Fibroblast of skin of left biceps (primary cell): ENCODE results near the gene TYMP.
"Not testable (repeated sequence)": the region's sequence is repeated elsewhere in the genome, so short reads cannot be mapped to it uniquely, and the experiment has no call there.

Experiments used
- DNase-seq, 2 experiments: peaks; one replicate each; pipeline ENCODE4 v3.0.0-alpha.2; 2013; ENCODE audit warnings: low read depth in 2 of 2

The TYMP gene

DNA sequence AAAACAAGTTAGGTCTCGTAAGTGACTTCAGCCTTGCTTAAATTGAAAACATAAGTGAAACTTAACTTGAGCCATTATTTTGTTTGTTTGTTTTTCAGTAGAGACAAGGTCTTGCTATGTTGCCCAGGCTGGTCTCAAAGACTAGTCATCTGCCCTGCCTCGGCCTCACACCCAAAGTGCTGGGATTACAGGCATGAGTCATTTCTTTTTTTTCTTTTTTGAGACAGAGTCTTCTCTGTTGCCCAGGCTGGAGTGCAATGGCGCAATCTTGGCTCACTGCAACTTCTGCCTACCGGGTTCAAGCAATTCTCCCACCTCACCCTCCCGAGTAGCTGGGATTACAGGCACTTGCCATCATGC, 11.8 kb upstream of the TYMP start:
- peak in 1 of 2 experiments; percentile 42 for DNase-seq

DNA sequence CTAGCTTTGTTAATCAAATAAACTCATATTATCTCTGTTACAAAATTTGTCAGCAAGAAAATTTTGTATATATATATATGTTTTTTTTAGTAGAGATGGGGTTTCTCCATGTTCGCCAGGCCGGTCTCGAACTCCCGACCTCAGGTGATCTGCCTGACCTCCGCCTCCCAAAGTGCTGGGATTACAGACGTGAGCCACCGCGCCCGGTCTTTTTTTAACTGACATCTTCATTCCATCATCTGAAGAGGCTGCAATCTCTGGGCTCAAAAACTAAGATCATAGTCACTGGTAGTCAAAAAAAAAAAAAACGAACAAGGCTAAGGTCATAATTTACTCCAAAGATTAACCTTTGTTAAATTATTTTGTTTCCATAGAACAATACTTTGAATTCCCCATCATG, 10.6 kb upstream of the TYMP start:
- no peak for DNase-seq

DNA sequence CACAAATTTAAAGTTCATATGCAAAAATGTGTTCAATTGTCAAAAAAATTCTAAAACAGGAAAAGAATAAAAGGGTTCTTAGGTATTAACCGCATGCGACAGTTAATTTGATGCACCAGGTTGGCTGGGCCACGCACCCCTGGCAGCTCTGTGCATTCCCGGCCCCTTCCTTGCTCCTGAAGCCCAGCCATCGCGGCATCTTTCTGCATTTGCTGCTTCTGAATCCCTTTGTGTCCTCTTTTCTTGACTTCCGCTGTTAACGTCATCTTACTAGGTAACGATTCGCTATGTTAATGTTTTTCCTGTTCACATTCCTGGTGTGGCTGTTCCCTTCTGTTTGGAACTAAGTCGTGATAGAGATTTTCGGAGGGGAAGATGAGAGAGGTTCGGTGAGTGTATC, 8.0 kb upstream of the TYMP start:
- no peak for DNase-seq

- no peak for DNase-seq
These were observed 6.4 kb upstream of the TYMP start for GRCh38 chr22:50536226-50536625.

DNA sequence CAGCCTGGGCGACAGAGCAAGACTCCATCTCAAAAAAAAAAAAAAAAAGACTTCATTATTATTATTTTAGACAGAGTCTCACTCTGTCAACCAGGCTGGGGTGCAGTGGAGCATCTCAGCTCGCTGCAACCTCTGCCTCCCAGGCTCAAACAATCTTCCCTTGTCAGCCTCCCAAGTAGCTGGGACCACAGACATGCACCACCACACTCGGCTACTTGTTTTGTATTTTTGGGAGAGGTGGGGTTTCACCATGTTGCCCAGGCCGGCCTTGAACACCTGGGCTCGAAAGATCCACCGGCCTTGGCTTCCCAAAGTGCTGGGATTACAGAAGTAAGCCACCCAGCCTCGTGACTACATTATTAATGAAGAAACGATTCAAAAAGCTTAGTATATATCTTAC, 5.3 kb upstream of the TYMP start:
- DNase-seq = no peak

GRCh38 chr22:50533856-50534711, 4.3 kb upstream of the TYMP start:
- DNase-seq = not testable (repeated sequence)

DNA sequence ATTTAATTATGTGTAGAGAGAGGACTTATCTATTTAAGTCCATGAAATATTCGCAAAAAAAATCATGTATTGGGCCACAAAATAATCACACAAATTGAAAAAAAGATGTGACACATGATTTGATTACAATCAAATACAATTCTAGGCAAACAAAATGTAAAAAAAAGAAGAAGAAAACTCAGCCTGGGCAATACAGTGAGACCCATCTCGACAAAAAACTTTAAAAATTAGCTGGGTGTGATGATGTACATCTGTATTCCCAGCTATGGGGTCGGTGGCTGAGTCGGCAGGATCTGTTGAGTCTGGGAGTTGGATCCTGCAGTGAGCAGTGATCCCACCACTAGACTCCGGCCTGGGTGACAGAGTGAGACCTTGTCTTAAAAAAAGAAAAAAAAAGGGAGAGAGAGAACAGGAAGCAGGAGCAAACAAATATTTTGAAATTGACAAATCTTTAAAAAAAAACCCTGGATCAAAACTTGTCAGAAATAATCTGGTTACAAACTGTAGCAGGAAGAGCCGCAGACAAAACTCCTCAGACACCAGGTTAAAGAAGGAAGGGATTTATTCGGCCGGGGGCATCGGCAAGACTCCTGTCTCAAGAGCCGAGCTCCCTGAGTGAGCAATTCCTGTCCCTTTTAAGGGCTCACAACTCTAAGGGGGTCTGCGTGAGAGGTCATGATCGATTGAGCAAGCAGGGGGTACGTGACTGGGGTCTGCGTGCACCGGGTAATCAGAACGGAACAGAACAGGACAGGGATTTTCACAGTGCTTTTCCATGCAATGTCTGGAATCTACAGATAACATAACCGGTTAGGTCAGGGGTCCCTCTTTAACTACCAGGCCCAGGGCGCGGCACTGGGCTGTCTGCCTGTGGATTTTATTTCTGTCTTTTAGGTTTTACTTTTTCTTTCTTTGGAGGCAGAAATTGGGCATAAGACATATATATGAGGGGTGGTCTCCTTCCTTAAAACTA, 3.3 kb upstream of the TYMP start:
- DNase-seq = no peak

GRCh38 chr22:50531962-50532674, 2.3 kb upstream of the TYMP start:
- no peak for DNase-seq

- DNase-seq = no peak
These were observed 1.7 kb upstream of the TYMP start for GRCh38 chr22:50531546-50531961.

- no peak for DNase-seq
These were observed 1.2 kb upstream of the TYMP start for GRCh38 chr22:50530877-50531545.

DNA sequence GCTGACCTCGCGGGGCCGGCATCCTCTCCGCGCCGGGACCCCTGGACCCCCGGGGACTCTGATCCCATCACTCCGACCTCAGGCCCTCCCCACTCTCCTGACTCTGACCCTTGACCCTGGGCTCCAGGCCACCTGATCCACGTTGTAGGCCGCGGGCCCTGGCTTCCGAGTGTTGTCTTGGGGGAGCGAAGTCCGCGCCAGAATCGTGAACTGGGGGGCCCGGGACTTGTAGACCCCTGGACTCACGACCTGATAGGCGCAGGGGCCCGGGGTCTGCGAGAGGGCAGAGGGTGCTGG, 716 bp upstream of the TYMP start:
- DNase-seq = no peak

- DNase-seq = no peak
These were observed 356 bp downstream of the TYMP start for GRCh38 chr22:50529416-50529896.

DNA sequence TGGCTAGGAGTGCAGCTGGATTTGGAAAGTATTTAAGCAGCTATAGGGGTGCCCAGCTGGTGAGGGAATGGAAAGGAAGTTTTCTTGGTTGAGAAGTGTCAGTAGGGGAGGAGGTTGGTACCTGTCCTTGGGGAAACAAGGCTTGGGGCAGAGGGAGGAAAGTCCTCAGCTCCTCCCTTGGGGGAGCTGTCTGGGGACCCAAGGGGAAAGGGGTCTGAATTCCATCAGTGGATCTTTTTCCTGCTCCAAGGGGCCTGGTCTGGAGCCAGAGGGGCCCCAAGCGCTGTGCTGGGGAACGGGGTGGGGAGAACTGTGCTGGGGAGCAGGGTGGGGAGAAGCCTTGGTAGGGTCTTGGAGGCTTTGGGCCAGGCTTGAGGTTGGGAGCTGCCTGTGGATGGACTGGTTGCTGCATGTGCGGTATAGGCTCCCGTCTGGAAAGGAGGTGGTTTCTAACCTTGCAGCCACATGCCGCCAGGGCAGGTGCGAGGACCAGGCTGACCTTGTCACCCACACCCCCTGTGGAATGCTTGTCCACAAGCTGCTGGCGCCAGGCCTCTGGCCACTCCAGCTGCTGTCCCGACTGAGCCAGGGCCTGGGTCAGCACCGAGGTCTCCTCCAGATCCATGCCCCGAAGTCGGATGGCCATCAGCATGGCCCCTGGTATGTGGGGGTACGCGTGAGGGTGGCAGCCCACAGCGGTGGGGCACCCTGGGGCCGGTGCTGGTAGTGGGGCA, 963 bp downstream of the TYMP start:
- no peak for DNase-seq

GRCh38 chr22:50527921-50528681, 1.7 kb downstream of the TYMP start:
- no peak for DNase-seq

- no peak for DNase-seq
These were observed 2.7 kb downstream of the TYMP start for GRCh38 chr22:50526834-50527801.

GRCh38 chr22:50526108-50526833, 3.5 kb downstream of the TYMP start:
- peak; percentile 38 to 49 for DNase-seq

- no peak for DNase-seq
These were observed 4.0 kb downstream of the TYMP start for GRCh38 chr22:50525858-50526107.

- peak; percentile 92 to 94 for DNase-seq
These were observed 4.5 kb downstream of the TYMP start, which contains the start of gene SCO2 for GRCh38 chr22:50525104-50525857. SCO2 (minus strand) TSS chr22:50525598; CDS start chr22:50524411, 1,187 bp downstream.
